ENCODE data around the gene PARVA.

DNA sequence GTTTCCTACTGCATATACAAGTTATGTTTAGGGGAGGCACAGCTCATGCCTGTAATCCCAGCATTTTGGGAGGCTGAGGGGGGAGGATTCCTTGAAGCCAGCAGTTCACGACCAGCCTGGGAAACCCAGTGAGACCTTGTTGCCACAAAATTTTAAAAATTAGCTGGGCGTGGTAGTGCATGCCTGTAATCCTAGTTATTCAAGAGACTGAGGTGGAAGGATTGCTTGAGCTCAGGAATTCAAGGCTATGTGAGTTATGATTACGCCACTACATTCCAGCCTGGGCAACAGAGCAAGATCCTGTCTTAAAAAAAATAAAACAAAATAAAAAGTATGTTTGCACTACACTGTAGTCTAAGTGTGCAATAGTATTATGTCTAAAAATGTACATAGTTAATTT, 188.0 kb downstream of the PARVA start:
- TF ChIP-seq, protein P1, sequence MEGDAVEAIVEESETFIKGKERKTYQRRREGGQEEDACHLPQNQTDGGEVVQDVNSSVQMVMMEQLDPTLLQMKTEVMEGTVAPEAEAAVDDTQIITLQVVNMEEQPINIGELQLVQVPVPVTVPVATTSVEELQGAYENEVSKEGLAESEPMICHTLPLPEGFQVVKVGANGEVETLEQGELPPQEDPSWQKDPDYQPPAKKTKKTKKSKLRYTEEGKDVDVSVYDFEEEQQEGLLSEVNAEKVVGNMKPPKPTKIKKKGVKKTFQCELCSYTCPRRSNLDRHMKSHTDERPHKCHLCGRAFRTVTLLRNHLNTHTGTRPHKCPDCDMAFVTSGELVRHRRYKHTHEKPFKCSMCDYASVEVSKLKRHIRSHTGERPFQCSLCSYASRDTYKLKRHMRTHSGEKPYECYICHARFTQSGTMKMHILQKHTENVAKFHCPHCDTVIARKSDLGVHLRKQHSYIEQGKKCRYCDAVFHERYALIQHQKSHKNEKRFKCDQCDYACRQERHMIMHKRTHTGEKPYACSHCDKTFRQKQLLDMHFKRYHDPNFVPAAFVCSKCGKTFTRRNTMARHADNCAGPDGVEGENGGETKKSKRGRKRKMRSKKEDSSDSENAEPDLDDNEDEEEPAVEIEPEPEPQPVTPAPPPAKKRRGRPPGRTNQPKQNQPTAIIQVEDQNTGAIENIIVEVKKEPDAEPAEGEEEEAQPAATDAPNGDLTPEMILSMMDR (IDR thresholded peaks at IDR 0.05): no peak
- no peak for TF ChIP-seq POLR2A (IDR thresholded peaks at IDR 0.05)
